Progenitor cell of endocrine pancreas (in vitro differentiated cells): ENCODE data around the gene GNB2. TPM values are rescaled to one million over a fixed set of nuclear protein-coding genes. Genes with fewer than 3 reads are reported as not detected.
A peak's percentile ranks its signal among the peaks of the same experiment; 100 is the strongest.

Experiments used
- DNase-seq: peaks from one replicate; pipeline ENCODE4 v3.0.0; 2021; ENCODE audit warnings: low spot score; ENCODE audit not compliant: unreplicated experiment
- H3K27ac Mint-ChIP-seq: 2 replicates; pipeline ENCODE4 v1.8.0; 2021; ENCODE audit warnings: mild to moderate bottlenecking, moderate library complexity, mixed read lengths
- H3K27me3 Mint-ChIP-seq: 2 replicates; pipeline ENCODE4 v1.8.0; 2021; ENCODE audit warnings: mixed read lengths
- H3K36me3 Mint-ChIP-seq: 2 replicates; pipeline ENCODE4 v1.8.0; 2022; ENCODE audit warnings: mixed read lengths; ENCODE audit not compliant: insufficient read depth
- H3K4me1 Mint-ChIP-seq: 2 replicates; pipeline ENCODE4 v1.8.0; 2021; ENCODE audit warnings: low read depth, mixed read lengths
- H3K4me3 Mint-ChIP-seq: 2 replicates; pipeline ENCODE4 v1.8.0; 2021; ENCODE audit warnings: low read depth, mild to moderate bottlenecking, moderate library complexity, mixed read lengths
- H3K9me3 Mint-ChIP-seq: 2 replicates; pipeline ENCODE4 v1.8.0; 2021; ENCODE audit warnings: low read depth, mixed read lengths
- total RNA-seq: library from RNA; stranded (reverse); gene quantifications from 2 replicates; pipeline ENCODE4 v1.2.1, GENCODE V29; 2021
- TF ChIP-seq, protein P1 (sequence below): fragments of 200-600 bp; sonication (generic); IDR thresholded peaks from one replicate; pipeline ENCODE4 v1.5.0; 2021; ENCODE audit warnings: antibody characterized with exemption, mild to moderate bottlenecking; ENCODE audit not compliant: unreplicated experiment

Gene GNB2
- total RNA-seq, 1 donor from 2014 or later: 167 TPM

DNA sequence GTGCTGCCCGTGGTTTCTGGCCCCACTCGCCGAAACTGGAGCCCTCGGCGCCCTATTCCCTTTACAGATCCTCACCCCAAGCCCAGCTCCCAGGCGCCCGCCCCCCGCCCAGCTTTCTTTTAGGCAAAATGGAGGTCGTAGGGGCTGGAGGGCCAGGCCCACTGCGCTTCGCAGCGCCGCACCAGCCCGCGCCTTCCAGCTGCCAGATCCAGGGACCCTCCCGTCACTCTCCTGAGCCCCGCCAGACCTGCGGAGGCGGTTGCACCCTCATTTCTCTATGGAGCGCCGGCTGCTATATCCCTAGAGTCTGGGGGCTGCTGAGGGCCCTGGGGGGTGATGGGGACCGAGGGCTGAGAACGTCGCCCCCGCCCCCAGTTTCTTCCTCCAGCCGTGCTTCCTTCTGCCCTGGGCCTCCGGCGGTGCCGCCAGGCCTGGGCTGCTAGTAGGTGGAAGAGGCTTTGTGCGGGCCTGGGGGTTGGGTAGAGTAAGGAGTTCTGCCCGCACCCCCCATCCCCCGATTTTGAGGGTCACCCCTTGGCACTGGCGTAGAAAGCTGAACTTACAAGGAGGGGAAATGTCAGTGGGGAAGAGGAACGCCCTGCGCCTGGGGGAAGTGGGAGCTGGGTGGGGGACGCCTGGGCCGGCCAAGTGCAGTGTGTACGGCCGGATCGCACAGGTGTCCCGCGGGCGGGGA lies 1.0 kb downstream of the GNB2 start:
- H3K36me3 Mint-ChIP-seq: peaks cover 6% of the 10 kb centered on the region
- TF ChIP-seq, protein P1, sequence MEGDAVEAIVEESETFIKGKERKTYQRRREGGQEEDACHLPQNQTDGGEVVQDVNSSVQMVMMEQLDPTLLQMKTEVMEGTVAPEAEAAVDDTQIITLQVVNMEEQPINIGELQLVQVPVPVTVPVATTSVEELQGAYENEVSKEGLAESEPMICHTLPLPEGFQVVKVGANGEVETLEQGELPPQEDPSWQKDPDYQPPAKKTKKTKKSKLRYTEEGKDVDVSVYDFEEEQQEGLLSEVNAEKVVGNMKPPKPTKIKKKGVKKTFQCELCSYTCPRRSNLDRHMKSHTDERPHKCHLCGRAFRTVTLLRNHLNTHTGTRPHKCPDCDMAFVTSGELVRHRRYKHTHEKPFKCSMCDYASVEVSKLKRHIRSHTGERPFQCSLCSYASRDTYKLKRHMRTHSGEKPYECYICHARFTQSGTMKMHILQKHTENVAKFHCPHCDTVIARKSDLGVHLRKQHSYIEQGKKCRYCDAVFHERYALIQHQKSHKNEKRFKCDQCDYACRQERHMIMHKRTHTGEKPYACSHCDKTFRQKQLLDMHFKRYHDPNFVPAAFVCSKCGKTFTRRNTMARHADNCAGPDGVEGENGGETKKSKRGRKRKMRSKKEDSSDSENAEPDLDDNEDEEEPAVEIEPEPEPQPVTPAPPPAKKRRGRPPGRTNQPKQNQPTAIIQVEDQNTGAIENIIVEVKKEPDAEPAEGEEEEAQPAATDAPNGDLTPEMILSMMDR: no peak
- DNase-seq: no peak
- H3K27ac Mint-ChIP-seq: peak overlapping the region; percentile 91
- H3K4me1 Mint-ChIP-seq: peaks cover 2% of the 10 kb centered on the region
- peaks cover 18% of the 10 kb centered on the region for H3K27me3 Mint-ChIP-seq
- H3K4me3 Mint-ChIP-seq: peak overlapping the region; percentile 91
- no peaks in the 10 kb centered on the region for H3K9me3 Mint-ChIP-seq

DNA sequence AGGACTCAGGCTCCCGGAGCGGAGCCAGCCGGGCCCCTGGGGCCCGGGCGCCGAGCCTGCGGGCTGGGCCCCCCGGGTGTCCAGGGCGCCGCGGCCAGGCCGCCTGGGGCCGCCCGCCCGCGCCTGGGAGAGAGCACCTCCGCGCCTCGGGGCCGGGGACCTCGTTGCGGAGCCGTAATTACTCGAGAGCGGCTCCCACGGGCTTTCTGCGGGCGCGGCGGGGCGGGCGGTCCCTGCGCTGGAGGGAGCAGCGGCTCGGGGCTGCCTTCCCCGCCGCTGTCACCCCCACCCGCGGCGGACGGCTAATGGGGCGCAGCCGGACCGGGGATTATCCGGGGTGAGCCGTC lies 1.5 kb downstream of the GNB2 start:
- Mint-ChIP-seq H3K36me3 (peaks cover 6% of the 10 kb centered on the region), H3K27me3 (peaks cover 14% of the 10 kb centered on the region), H3K4me1 (peaks cover 2% of the 10 kb centered on the region), H3K9me3 (no peaks in the 10 kb centered on the region), H3K4me3 (peak overlapping the region; percentile 91), H3K27ac (no peak overlapping the region)
- DNase-seq: no peak
- TF ChIP-seq, protein P1: no peak

DNA sequence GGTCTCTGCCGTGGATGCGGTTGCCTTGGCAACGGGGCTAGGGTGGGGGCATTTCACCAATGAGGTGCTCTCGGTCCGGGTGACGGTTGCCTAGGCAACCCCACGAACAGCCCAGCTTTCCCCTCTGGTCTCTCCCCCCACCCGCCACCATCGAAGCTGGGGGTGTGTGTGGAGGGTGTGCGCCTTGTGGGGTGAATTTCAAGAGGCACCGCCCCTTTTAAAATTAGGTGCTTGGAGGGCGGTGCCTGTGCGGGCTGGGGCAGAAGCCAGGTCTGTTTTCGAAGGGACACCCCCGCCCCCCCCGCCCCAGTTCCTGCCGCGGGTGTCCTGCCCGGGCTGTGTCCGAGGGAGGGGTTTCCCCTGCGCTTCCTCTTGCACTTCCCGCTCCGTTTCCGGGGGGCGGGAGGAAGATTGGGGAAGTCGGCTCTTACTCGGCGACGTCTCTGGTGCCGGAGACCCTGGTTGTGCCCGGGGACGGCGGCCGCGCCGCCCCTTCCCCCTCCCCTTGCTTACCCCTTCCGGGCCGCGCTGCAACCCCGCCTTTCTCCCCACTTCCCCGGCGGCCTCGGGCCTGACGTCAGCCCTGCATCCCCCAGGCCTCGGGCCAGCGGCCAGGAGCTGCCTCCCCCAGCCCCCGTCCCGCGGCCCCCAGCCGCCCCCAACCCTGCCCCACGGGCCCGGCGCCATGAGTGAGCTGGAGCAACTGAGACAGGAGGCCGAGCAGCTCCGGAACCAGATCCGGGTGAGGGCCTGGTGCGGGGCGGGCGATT lies 2.2 kb downstream of the GNB2 start:
- H3K4me3 Mint-ChIP-seq: peak overlapping the region; percentile 68
- H3K36me3 Mint-ChIP-seq: peaks cover 6% of the 10 kb centered on the region
- TF ChIP-seq, protein P1: no peak
- DNase-seq: peak; percentile 38
- peaks cover 2% of the 10 kb centered on the region for H3K4me1 Mint-ChIP-seq
- no peaks in the 10 kb centered on the region for H3K9me3 Mint-ChIP-seq
- peaks cover 10% of the 10 kb centered on the region for H3K27me3 Mint-ChIP-seq
- H3K27ac Mint-ChIP-seq: peak overlapping the region; percentile 56

DNA sequence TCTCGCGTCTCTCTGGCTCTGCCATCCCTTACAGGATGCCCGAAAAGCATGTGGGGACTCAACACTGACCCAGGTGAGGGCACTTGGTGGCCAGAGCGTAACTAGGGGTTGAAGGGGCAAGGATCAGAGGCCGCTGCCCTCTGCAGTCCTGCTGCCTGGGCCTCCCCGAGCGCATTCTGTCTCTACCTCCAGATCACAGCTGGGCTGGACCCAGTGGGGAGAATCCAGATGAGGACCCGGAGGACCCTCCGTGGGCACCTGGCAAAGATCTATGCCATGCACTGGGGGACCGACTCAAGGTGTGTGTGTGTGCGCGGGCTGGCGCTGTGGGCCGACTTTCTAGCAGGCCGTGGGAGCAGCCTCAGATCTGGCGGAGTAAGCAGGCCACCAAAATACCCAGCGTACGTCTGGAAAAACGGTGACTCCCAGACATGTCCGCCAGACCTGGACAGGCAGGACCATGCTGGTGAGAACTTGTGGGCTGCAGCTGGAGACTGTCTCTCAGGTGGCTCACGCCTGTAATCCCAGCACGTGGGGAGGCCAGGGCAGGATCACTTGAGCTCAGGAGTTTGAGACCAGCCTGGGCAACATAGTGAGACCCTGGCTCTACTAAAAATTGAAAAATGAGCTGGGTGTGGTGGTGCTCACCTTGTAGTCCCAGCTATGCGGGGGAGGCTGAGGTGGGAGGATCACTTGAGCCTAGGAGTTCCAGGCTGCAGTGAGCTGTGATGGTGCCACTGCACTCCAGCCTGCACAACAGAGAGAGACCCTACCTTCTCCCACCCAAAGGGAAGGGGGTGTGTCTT lies 3.2 kb downstream of the GNB2 start:
- Mint-ChIP-seq H3K27me3 (peaks cover 3% of the 10 kb centered on the region), H3K4me3 (peak overlapping the region; percentile 73), H3K27ac (peak overlapping the region; percentile 69), H3K9me3 (no peaks in the 10 kb centered on the region), H3K4me1 (peaks cover 2% of the 10 kb centered on the region), H3K36me3 (peaks cover 6% of the 10 kb centered on the region)
- no peak for DNase-seq
- TF ChIP-seq, protein P1: no peak
